ENCODE results near the gene ELOVL4.

ELOVL4 gene

DNA sequence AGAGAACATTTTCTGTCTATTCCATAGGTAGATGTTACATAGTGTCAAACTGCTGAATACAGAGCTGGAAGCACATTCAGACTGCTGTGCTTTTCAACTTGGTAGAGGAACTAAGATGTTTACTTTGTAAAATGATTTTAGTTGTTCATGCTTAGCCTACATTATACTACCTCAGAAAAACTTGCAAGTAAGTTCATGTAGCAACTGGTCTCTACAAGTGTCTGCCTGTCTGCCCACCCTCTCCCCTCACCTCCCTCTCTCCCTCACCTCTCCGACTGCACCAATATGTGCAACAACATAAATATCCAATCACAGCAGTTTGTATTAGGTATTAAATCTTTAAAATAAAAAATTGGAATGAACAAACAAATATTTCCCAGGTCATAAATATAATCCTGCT lies 25.3 kb downstream of the ELOVL4 start:
- DNase-seq (ENCODE audit: low read depth) = no peak
- no peak overlapping the region for H3K4me3 ChIP-seq (ENCODE audit: low read length)
- TF ChIP-seq CTCF (conservative IDR thresholded peaks at IDR 0.05; ENCODE audit: low read depth, low read length) = no peak

GRCh38 chr6:79913369-79913768 lies 34.0 kb downstream of the ELOVL4 start:
- DNase-seq (ENCODE audit: low read depth) = no peak
- no peak for TF ChIP-seq CTCF (conservative IDR thresholded peaks at IDR 0.05; ENCODE audit: low read depth, low read length)
- no peak overlapping the region for H3K4me3 ChIP-seq (ENCODE audit: low read length)

DNA sequence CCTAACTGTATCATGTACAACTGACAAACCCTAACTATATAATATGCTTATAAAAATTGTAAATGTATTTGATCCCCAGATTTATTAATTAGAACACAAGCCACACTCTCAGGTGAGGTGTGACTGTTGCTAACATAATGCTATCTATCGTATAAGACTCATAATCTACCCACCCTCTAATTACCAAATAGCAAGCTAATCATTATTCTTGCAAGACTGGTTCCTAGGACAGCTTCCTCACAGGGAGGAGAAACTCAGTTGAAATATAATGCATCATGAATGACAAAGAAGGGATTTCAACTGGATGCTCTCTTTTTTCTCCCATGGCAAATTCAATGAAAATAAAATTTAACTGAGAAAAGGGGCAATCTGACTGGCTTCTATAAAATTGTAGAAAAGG lies 35.4 kb downstream of the ELOVL4 start:
- no peak overlapping the region for H3K4me3 ChIP-seq (ENCODE audit: low read length)
- no peak for DNase-seq (ENCODE audit: low read depth)
- TF ChIP-seq CTCF (conservative IDR thresholded peaks at IDR 0.05; ENCODE audit: low read depth, low read length) = no peak

GRCh38 chr6:79909517-79909916 lies 37.8 kb downstream of the ELOVL4 start:
- no peak for DNase-seq (ENCODE audit: low read depth)
- TF ChIP-seq CTCF (conservative IDR thresholded peaks at IDR 0.05; ENCODE audit: low read depth, low read length) = no peak
- H3K4me3 ChIP-seq (ENCODE audit: low read length) = no peak overlapping the region

- no peak for DNase-seq (ENCODE audit: low read depth)
- TF ChIP-seq CTCF (conservative IDR thresholded peaks at IDR 0.05; ENCODE audit: low read depth, low read length) = no peak
- H3K4me3 ChIP-seq (ENCODE audit: low read length) = no peak overlapping the region
Measured at GRCh38 chr6:79902046-79902445, 45.3 kb downstream of the ELOVL4 start.

- no peak for TF ChIP-seq CTCF (conservative IDR thresholded peaks at IDR 0.05; ENCODE audit: low read depth, low read length)
- no peak overlapping the region for H3K4me3 ChIP-seq (ENCODE audit: low read length)
- DNase-seq (ENCODE audit: low read depth) = no peak
Measured at GRCh38 chr6:79898076-79898475, 49.3 kb downstream of the ELOVL4 start.

GRCh38 chr6:79896075-79896449 lies 51.3 kb downstream of the ELOVL4 start:
- no peak for DNase-seq (ENCODE audit: low read depth)
- H3K4me3 ChIP-seq (ENCODE audit: low read length) = no peak overlapping the region
- no peak for TF ChIP-seq CTCF (conservative IDR thresholded peaks at IDR 0.05; ENCODE audit: low read depth, low read length)

Data from retinal pigment epithelial cell (primary cell).